Cerebellar cortex (tissue), 1 donor: Measurements from ENCODE around the gene HTRA1.

ENCODE experiments used
- DNase-seq: peaks from one replicate; pipeline ENCODE4 v3.0.0-alpha.2; 2015; ENCODE audit warnings: low spot score

HTRA1 gene

GRCh38 chr10:122516734-122517133 is 55.4 kb downstream of the HTRA1 start:
- DNase-seq, result no peak

GRCh38 chr10:122519144-122519543 is 57.8 kb downstream of the HTRA1 start:
- no peak for DNase-seq

- DNase-seq, result no peak
Measured at GRCh38 chr10:122519873-122520272, 58.5 kb downstream of the HTRA1 start.

GRCh38 chr10:122521011-122521410 is 59.7 kb downstream of the HTRA1 start:
- DNase-seq, result no peak

- DNase-seq, result no peak
Measured at GRCh38 chr10:122524811-122525210, 63.5 kb downstream of the HTRA1 start.

GRCh38 chr10:122525788-122526187 is 64.4 kb downstream of the HTRA1 start:
- DNase-seq, result no peak

- no peak for DNase-seq
Measured at GRCh38 chr10:122526892-122527291, 65.5 kb downstream of the HTRA1 start.

GRCh38 chr10:122530177-122530576 is 68.8 kb downstream of the HTRA1 start:
- DNase-seq, result no peak

- no peak for DNase-seq
Measured at GRCh38 chr10:122531261-122531660, 69.9 kb downstream of the HTRA1 start.

GRCh38 chr10:122531939-122532338 is 70.6 kb downstream of the HTRA1 start:
- no peak for DNase-seq

GRCh38 chr10:122532601-122533296 is 71.4 kb downstream of the HTRA1 start:
- no peak for DNase-seq

- no peak for DNase-seq
Measured at GRCh38 chr10:122537545-122537944, 76.2 kb downstream of the HTRA1 start.

- DNase-seq, result no peak
Measured at GRCh38 chr10:122541541-122542002, 80.2 kb downstream of the HTRA1 start.

GRCh38 chr10:122543676-122544445 is 82.5 kb downstream of the HTRA1 start:
- DNase-seq, result no peak

- DNase-seq, result no peak
Measured at GRCh38 chr10:122544493-122544892, 83.1 kb downstream of the HTRA1 start.

GRCh38 chr10:122546242-122546641 is 84.9 kb downstream of the HTRA1 start:
- no peak for DNase-seq

GRCh38 chr10:122548407-122549085 is 87.2 kb downstream of the HTRA1 start:
- no peak for DNase-seq

GRCh38 chr10:122549636-122550035 is 88.3 kb downstream of the HTRA1 start:
- no peak for DNase-seq

- DNase-seq, result no peak
Measured at GRCh38 chr10:122550427-122550826, 89.1 kb downstream of the HTRA1 start.

GRCh38 chr10:122550983-122551382 is 89.6 kb downstream of the HTRA1 start:
- DNase-seq, result no peak

GRCh38 chr10:122551450-122551849 is 90.1 kb downstream of the HTRA1 start:
- no peak for DNase-seq

- DNase-seq, result no peak
Measured at GRCh38 chr10:122553341-122553740, 92.0 kb downstream of the HTRA1 start.
